Mucosa of descending colon (tissue), 3 donors: ENCODE results near the gene CCDC85A. TPM values are rescaled to one million over a fixed set of nuclear protein-coding genes. Genes with fewer than 3 reads are reported as not detected.

Source experiments
- ATAC-seq: fragments of 200-7000 bp; cut with Tn5 transposase; one replicate; pipeline ENCODE4 v1.9.1; 2020; ENCODE audit warnings: mild to moderate bottlenecking, moderate library complexity
- DNase-seq, 3 donors: peaks; one replicate each; pipeline ENCODE4 v3.0.0-alpha.2; 2020
- H3K36me3 ChIP-seq: fragments of 200-600 bp; one replicate; pipeline ENCODE4 v1.8.0; 2021; ENCODE audit warnings: low read depth, mild to moderate bottlenecking
- H3K4me1 ChIP-seq: fragments of 200-600 bp; one replicate; pipeline ENCODE4 v1.8.0; 2021; ENCODE audit warnings: low read depth, mild to moderate bottlenecking
- H3K4me3 ChIP-seq: fragments of 200-600 bp; one replicate; pipeline ENCODE4 v1.8.0; 2021; ENCODE audit warnings: mild to moderate bottlenecking
- H3K9me3 ChIP-seq: fragments of 200-600 bp; one replicate; pipeline ENCODE4 v1.8.0; 2021; ENCODE audit warnings: mild to moderate bottlenecking
- intact Hi-C, 2 donors: fragments of 100-400 bp; cut with DNase I in 1 of 2; cut with micrococcal nuclease in 1 of 2; formaldehyde crosslinking; loops; one replicate each; pipeline versions ENCODE4 v1.11.0 to v1.11.1; 2022; cut with DNase I, micrococcal nuclease
- total RNA-seq, 3 donors: library from RNA; stranded (reverse); fragmentation: NEBNext Ultra II Directional in 2 of 3; extraction: Animal tissue kit (Norgen Biotek cat#: 25700) in 2 of 3; gene quantifications; one replicate each; pipeline versions ENCODE4 v1.2.1 to v1.2.4, GENCODE V29; 2021 to 2023
- TF ChIP-seq, protein P1 (sequence below): fragments of 200-600 bp; IDR thresholded peaks from one replicate; pipeline ENCODE4 v1.8.0; 2022; ENCODE audit warnings: antibody characterized with exemption, mild to moderate bottlenecking
- donor health status: DM: no; HTN: no; CAD: no; lungs with moderate emphysema.
- donor health status: DM: no; HTN: no; CAD: no.
- donor health status: DM: no; HTN: yes; CAD: no.

The CCDC85A gene
- total RNA-seq, 3 donors from 2014 or later, result 0.41 to 2.7 (median 0.49) TPM

DNA sequence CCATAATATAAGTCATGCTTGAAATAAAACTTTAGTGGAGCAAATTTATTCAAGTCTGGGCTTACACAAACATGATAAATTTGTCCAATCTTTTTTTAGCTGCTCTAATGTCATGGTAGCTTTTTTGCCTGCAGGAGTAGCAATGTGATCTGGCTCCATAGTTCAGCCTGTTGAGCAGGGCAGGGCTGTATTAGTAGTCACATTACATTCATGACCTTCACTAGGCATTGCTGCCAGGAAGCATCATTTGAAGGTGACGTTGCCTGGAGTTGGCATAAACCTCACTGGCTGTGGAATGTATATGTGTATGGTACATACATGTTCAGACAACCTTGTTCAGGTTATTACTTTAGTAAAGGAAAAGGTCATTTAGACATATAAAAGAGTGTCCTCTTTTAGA is 76.6 kb downstream of the CCDC85A start:
- no peak for ATAC-seq
- no peak for DNase-seq
- intact Hi-C loops, result no loop called here
- no peaks in the 10 kb centered on the region for H3K36me3 ChIP-seq
- H3K4me3 ChIP-seq, result no peak overlapping the region
- H3K4me1 ChIP-seq, result no peaks in the 10 kb centered on the region
- TF ChIP-seq, protein P1, sequence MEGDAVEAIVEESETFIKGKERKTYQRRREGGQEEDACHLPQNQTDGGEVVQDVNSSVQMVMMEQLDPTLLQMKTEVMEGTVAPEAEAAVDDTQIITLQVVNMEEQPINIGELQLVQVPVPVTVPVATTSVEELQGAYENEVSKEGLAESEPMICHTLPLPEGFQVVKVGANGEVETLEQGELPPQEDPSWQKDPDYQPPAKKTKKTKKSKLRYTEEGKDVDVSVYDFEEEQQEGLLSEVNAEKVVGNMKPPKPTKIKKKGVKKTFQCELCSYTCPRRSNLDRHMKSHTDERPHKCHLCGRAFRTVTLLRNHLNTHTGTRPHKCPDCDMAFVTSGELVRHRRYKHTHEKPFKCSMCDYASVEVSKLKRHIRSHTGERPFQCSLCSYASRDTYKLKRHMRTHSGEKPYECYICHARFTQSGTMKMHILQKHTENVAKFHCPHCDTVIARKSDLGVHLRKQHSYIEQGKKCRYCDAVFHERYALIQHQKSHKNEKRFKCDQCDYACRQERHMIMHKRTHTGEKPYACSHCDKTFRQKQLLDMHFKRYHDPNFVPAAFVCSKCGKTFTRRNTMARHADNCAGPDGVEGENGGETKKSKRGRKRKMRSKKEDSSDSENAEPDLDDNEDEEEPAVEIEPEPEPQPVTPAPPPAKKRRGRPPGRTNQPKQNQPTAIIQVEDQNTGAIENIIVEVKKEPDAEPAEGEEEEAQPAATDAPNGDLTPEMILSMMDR, result no peak
- no peaks in the 10 kb centered on the region for H3K9me3 ChIP-seq

DNA sequence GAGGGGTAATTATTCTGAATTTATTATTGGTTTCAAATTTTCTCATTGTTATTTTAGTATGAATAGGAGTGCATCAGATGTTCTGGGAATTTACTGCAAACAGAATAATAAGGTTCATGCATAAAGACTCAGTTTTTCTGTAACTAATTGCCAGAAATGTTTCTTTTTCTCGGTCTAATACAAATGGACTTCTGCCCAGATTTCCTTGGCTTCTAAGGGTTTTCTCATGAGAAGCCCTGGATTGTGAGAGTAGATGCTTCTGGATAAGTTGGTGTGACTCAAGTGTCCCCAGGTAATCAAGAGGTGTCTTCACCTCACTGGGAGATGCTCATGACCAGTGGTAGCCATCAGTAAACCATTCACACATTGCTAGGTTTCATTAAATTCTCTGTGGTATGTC is 78.5 kb downstream of the CCDC85A start:
- ATAC-seq, result no peak
- intact Hi-C loops, result no loop called here
- TF ChIP-seq, protein P1, result no peak

DNA sequence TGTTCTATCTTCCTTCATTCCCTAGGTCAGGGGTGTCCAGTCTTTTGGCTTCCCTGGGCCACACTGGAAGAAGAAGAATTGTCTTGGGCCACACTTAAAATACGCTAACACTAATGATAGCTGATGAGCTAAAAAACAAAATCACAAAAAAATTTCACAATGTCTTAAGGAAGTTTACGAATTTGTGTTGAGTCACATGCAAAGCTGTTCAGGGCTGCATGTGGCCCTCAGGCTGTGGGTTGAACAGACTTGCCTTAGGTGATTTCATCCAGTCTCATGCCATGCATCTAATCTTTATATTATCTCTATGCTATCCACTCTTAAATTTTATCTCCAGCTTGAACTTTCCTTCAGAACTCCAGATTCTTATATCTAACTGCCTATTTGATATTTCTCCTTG is 80.1 kb downstream of the CCDC85A start:
- TF ChIP-seq, protein P1, result no peak
- H3K4me1 ChIP-seq, result no peaks in the 10 kb centered on the region
- intact Hi-C loops, result no loop called here
- H3K4me3 ChIP-seq, result no peak overlapping the region
- no peaks in the 10 kb centered on the region for H3K9me3 ChIP-seq
- no peak for DNase-seq
- no peaks in the 10 kb centered on the region for H3K36me3 ChIP-seq
- ATAC-seq, result no peak

More for the DNA sequence above, 78.5 kb downstream of the CCDC85A start:
- no peaks in the 10 kb centered on the region for H3K4me1 ChIP-seq
- H3K4me3 ChIP-seq, result no peak overlapping the region
- no peak for DNase-seq
- no peaks in the 10 kb centered on the region for H3K9me3 ChIP-seq
- H3K36me3 ChIP-seq, result no peaks in the 10 kb centered on the region

DNA sequence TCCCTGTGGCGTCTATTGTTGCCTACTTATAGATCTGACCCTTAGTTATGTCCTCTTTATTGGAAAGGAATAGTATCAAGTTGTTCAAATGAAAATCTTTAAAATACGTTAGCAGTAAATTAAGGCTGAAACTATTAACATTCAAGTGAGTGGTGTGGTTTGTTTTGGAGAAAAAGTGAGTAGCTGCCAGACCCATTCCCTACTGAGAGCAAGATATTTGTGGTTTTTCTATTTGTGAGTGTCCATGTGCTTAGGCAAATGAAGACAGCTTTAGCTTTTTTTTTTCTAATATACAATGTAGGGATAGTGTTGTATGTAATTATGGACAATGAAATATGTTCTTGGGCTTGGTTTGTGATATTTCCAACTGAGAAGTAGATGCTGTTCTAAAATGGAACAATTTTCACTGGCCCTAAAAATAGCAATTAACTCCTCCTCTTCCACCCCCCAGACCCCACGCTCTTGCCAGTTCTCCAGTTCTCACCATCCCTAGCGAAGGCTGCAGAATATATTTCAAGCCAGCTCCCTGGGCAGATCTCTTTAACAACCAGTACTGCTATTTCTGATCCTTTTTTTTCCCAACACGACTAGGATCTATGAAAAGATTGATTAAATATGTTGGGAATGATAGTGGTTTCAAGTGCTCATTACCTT is 83.1 kb downstream of the CCDC85A start:
- Histone ChIP-seq H3K4me3 (no peak overlapping the region), H3K4me1 (no peaks in the 10 kb centered on the region), H3K9me3 (no peaks in the 10 kb centered on the region), H3K36me3 (no peaks in the 10 kb centered on the region)
- TF ChIP-seq, protein P1, result no peak
- DNase-seq (no peak), ATAC-seq (no peak)
- intact Hi-C loops, result no loop called here

DNA sequence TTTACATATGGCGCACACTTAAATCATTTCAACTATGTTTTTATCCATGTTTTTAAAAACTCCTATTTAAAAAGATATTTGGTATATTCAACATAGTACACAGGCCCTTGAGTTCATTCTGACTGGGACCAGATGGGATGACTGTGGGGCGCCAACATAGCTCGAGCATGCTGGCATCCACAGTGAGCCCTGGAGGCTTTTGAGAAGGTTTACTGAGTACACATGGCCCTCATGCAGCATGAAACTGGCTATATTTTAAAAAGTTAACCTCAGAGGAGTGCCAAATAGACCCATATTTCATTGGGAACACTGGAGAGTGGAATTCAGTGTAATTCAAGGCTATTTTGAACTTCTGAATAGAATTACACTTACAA is 83.6 kb downstream of the CCDC85A start:
- no peak overlapping the region for H3K4me3 ChIP-seq
- H3K9me3 ChIP-seq, result no peaks in the 10 kb centered on the region
- TF ChIP-seq, protein P1, result no peak
- H3K36me3 ChIP-seq, result no peaks in the 10 kb centered on the region
- no peak for ATAC-seq
- DNase-seq, result no peak
- H3K4me1 ChIP-seq, result no peaks in the 10 kb centered on the region
- intact Hi-C loops, result no loop called here

DNA sequence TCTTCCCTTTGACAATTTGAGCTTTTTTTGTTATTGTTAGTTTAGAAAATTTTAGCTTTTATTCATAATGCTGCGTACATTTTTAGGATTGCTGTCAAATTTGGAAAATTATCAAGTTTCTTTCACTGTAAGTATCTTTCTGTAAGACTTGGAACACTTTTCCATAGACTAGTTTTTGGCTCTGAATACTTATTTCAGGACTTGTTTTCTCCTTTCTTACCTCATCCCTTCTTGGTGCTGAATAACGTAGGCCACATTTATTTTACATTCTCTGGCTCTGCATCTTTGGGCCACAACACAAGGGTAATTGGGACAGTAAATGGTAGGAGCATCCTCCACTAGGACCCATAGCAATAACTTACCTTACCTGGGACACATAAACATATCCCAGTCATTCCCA is 85.1 kb downstream of the CCDC85A start:
- DNase-seq, result no peak
- H3K36me3 ChIP-seq, result no peaks in the 10 kb centered on the region
- TF ChIP-seq, protein P1, result no peak
- ATAC-seq, result no peak
- H3K4me1 ChIP-seq, result no peaks in the 10 kb centered on the region
- no peak overlapping the region for H3K4me3 ChIP-seq
- H3K9me3 ChIP-seq, result no peaks in the 10 kb centered on the region
- intact Hi-C loops, result no loop called here
